GM12865 (cell line): ENCODE measurements around the gene SPPL2B.
A peak's percentile ranks its signal among the peaks of the same experiment; 100 is the strongest.
"Not testable (repeated sequence)": the region's sequence is repeated elsewhere in the genome, so short reads cannot be mapped to it uniquely, and the experiment has no call there.

Source experiments
- DNase-seq: peaks from one replicate; pipeline ENCODE4 v3.0.0; 2010; ENCODE audit warnings: low read depth
- H3K4me3 ChIP-seq: 2 replicates; pipeline ENCODE4 v1.5.1; 2011; ENCODE audit warnings: mild to moderate bottlenecking, low read depth, low read length, control low read depth
- TF ChIP-seq, protein P1 (sequence below): IDR thresholded peaks from 2 replicates; pipeline ENCODE4 v1.5.1; 2011; ENCODE audit warnings: low read length, control low read depth, low read depth, inconsistent platforms; ENCODE audit not compliant: insufficient read depth; ENCODE audit errors: missing control alignments

SPPL2B gene

DNA sequence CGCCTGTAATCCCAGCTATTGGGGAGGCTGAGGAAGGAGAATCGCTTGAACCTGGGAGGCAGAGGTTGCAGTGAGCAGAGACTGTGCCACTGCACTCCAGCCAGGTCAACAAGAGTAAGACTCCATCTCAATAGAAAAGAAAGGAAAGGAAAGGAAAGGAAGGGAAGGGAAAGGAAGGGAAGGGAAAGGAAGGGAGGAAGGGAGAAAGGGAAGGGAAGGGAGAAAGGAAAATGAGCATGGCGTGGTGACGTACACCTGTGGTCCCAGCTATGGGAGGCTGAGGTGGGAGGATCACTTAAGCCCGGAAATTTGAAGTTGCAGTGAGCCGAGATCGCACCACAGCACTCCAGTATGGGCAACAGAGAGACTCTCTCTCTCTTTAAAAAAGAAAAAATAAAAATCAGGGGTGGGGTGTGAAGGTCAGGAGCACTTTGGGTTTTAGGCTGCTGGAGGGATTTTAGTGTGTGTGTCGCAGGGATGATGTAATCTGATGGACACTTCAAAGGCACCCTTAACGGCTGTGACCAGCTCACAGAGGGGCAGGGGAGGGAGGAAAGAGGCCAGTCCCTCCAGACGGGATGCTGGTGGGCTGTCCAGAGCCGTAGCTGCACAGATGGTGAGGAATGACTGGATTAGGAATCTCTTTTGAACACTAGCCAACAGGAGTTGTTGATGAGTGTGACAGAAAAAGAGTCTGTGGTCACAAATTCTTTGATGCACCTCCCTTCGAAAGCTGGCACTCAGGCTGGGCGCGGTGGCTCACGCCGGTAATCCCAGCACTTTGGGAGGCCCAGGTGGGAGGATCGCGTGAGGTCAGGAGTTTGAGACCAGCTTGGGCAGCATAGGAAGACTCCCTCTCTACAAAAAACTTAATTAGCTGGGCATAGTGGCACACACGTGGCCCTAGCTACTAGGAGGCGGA, 59.1 kb downstream of the SPPL2B start:
- TF ChIP-seq, protein P1, sequence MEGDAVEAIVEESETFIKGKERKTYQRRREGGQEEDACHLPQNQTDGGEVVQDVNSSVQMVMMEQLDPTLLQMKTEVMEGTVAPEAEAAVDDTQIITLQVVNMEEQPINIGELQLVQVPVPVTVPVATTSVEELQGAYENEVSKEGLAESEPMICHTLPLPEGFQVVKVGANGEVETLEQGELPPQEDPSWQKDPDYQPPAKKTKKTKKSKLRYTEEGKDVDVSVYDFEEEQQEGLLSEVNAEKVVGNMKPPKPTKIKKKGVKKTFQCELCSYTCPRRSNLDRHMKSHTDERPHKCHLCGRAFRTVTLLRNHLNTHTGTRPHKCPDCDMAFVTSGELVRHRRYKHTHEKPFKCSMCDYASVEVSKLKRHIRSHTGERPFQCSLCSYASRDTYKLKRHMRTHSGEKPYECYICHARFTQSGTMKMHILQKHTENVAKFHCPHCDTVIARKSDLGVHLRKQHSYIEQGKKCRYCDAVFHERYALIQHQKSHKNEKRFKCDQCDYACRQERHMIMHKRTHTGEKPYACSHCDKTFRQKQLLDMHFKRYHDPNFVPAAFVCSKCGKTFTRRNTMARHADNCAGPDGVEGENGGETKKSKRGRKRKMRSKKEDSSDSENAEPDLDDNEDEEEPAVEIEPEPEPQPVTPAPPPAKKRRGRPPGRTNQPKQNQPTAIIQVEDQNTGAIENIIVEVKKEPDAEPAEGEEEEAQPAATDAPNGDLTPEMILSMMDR: no peak
- DNase-seq: no peak
- H3K4me3 ChIP-seq: no peak overlapping the region

DNA sequence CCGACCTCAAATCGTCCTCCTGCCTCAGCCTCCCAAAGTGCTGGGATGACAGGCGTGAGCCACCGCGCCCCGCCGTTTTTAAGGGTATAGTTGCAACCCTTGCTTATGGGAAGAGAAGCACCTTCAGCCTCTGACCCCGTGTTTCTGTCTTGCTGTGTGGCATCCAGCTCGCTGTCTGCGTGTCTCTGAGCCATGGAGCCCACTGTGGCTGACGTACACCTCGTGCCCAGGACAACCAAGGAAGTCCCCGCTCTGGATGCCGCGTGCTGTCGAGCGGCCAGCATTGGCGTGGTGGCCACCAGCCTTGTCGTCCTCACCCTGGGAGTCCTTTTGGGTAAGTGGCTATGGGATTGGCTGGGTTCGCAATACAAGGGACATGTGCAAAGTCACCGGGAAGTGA, 61.1 kb downstream of the SPPL2B start:
- no peak overlapping the region for H3K4me3 ChIP-seq
- TF ChIP-seq, protein P1: no peak
- DNase-seq: no peak

- TF ChIP-seq, protein P1: peak; percentile 78
- DNase-seq: peak; percentile 83
- no peak overlapping the region for H3K4me3 ChIP-seq
Observed at GRCh38 chr19:2391118-2391725, 62.7 kb downstream of the SPPL2B start.

DNA sequence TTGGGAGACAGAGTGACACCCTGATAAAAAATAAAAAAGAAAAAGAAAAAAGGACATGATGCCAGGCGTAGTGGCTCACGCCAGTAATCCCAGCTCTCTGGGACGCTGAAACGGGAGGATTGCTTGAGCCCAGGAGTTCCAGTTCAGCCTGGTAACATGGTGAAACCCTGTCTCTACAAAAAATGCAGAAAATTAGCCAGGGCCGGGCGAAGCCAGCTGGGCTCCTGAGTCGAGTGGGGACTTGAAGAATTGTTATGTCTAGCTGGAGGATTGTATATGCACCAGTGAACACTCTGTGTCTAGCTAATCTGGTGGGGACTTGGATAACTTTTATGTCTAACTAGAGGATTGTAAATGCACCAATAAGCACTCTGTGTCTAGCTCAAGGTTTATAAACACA, 63.9 kb downstream of the SPPL2B start:
- H3K4me3 ChIP-seq: no peak overlapping the region
- TF ChIP-seq, protein P1: no peak
- DNase-seq: no peak

DNA sequence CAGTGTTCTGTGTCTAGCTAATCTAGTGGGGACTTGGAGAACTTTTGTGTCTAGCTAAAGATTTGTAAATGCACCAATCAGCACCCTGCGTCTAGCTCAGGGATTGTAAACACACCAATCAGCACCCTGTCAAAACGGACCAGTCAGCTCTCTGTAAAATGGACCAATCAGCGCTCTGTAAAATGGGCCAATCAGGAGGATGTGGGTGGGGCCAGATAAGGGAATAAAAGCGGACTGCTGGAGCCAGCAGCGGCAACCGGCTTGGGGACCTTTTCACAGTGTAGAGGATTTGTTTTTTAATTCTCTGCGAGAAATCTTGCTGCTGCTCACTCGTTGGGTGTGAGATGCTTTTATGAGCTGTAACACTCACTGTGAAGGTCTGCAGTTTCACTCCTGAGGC, 64.4 kb downstream of the SPPL2B start:
- DNase-seq, H3K4me3 ChIP-seq: not testable (repeated sequence)

DNA sequence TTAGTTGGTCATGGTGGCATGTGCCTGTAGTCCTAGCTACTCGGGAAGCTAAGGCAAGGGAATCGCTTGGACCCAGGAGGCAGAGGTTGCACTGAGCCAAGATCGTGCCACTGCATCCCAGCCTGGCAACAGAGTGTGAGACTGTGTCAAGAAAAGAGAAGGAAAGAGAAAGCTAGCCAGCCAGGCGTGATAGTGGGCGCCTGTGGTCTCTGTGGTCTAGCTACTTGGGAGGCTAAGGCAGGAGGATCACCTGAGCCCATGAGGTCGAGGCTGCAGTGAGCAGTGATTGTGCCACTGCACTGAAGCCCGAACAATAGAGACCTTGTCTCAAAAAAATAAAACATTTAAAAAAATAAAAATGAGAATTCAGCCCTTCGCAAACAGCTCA, 65.6 kb downstream of the SPPL2B start:
- DNase-seq: no peak
- H3K4me3 ChIP-seq: peak overlapping the region; percentile 52

DNA sequence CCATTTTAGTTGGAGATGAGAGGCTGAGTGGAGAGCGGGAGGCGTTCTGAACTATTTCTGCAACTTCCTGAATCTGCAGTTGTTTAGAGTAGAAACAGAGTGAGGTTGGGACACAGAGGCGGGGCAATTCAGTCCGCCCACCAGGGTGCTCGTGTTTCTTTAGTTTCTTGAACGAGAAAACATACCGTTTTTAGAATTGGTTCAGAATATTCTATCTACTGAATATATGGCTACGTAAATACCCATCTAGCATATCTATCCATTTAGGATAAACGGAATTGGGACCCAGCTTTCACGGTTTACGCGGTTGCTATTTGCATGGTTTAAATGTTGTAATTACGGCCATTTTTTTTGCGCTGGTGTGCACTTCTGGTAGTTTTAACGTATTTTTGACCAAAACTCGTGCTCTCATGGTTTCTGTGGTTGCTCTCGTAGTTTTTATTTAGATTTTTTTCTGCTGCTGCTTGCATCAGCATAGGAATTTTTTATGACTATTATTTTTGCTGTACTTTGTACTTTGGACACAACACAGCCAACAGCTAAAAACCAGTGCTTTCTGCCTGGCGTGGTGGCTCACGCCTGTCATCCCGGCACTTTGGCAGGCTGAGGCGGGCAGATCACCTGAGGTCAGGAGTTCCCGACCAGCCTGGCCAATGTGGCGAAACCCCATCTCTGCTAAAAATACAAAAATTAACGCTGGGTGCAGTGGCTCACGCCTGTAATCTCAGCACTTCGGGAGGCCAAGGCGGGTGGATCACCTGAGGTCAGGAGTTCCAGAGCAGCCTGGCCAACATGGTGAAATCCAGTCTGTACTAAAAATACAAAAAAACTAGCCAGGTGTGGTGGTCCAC, 66.2 kb downstream of the SPPL2B start:
- TF ChIP-seq, protein P1: no peak
- peak overlapping the region; percentile 52 for H3K4me3 ChIP-seq
- peak; percentile 72 for DNase-seq

More for the DNA sequence above, 65.6 kb downstream of the SPPL2B start:
- TF ChIP-seq, protein P1: no peak

- DNase-seq, H3K4me3 ChIP-seq: not testable (repeated sequence)
Observed at GRCh38 chr19:2395293-2395829, 66.9 kb downstream of the SPPL2B start.

DNA sequence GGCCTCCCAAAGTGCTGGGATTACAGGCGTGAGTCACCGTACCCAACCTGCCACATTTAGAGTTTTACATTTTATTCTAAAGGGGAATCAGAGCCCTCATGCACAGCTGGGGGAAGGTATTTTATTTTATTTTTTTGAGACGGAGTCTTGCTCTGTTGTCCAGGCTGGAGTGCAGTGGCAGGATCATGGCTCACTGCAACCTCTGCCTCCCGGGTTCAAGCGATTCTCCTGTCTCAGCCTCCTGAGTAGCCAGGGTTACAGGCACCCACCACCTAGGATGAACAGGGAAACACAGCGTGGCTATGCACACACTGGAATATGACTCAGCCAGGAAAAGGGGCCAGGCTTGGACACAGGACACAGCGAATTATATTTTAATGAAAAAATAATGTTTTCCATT, 68.7 kb downstream of the SPPL2B start:
- not testable (repeated sequence) for H3K4me3 ChIP-seq, DNase-seq
